HG02610 (cell line): ENCODE data around the gene PAF1.

Source experiments
- ATAC-seq: cut with Tn5 transposase; IDR thresholded peaks from one replicate; pipeline ENCODE4 v1.9.1; 2021; ENCODE audit warnings: mild to moderate bottlenecking, moderate library complexity; ENCODE audit not compliant: unreplicated experiment

PAF1 gene

GRCh38 chr19:39390751-39391437, at the start of gene PAF1, which contains the start of gene MED29:
Gene PAF1, minus strand, starts transcription at chr19:39391106. Its CDS starts 242 bp downstream, at chr19:39390864.
Gene MED29, plus strand, starts transcription at chr19:39391378. Its CDS starts 45 bp downstream, at chr19:39391423.
- ATAC-seq = peak; percentile 92

DNA sequence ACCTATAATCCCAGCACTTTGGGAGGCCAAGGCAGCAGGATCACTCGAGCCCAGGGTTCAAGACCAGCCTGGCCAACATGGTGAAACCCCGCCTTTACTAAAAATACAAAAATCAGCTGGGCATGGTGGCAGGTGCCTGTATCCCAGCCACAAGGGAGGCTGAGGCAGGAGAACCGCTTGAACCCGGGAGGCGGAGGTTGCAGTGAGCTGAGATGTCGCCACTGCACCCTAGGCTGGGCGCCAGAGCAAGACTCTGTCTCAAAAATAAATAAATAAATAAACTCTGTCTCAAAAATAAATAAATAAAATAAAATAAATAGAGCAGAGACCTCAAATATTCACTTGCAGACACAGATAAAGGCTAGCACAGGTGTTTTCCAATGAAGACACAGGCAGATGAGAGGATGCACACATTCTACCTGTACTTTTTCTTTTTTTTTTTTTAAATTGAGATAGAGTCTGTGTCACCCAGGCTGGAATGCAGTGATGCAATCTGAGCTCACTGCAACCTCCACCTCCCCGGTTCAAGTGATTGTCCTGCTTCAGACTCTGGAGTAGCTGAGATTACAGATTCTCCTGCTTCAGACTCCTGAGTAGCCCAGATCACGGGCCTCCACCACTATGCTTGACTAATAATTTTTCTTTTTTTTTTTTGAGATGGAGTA, 47.5 kb upstream of the PAF1 start:
- no peak for ATAC-seq

- ATAC-seq = no peak
These were observed 45.4 kb upstream of the PAF1 start for GRCh38 chr19:39436350-39436716.

- peak; percentile 84 for ATAC-seq
These were observed 44.8 kb upstream of the PAF1 start, which contains the start of gene RPS16 for GRCh38 chr19:39435499-39436349. Gene RPS16, minus strand, starts transcription at chr19:39435949. Its CDS starts 54 bp downstream, at chr19:39435895.

DNA sequence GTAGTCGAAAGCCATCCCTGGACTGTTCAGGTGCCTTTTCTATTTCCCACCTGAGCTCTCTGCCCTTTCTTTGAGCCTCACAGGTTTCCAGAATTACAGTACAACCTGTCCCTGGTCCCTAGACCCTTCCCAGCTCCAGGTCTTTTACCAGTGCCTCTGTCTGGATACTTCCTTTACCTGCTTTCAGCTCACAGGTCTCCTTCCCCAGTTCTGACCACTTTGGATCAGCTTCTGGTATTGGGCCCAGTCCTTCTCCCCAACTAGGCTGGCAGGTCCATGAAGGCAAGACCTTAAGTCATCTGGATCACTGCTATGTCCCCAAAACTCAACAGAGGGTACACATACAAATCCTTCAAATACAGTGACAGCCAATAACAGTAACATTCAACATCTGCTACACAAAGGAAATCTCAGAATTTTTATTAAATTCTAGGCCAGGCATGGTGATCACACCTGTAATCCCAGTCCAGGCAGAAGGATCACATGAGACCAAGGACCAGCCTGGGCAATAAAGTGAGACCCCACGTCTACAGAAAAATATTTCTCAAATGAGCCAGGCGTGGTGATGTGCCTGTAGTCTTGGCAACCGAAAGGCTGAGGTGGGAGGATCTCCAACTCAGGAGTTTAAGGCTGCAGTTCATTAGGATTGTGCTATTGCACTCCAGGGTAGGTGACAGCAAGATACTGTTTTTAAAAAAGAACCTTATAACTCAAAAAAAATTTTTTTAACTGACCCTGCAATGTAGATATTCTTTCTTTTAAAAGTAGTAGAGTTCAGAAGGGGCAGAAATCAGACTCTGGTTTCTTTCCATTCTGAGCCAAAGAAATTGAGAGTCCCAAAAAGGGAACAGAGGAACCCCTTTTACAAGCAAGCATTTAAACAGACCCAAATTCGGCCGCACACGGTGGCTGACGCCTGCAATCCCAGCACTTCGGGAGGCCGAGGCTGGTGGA, 43.5 kb upstream of the PAF1 start:
- ATAC-seq = no peak

- ATAC-seq = no peak
These were observed 42.7 kb upstream of the PAF1 start for GRCh38 chr19:39433480-39434079.

DNA sequence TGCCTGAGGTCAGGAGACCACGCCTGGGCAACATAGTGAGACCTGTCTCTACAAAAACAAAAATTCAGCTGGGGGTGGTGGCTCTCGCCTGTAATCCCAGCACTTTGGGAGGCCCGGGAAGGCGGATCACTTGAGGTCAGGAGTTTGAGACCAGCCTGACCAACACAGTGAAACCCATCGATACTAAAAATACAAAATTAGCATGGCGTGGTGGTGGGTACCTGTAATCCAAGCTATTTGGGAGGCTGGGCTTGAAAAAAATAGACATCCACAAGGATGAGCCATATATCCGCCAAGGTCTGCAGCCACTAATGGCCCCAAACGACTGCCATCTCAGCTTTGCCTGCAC, 41.7 kb upstream of the PAF1 start:
- ATAC-seq = no peak

GRCh38 chr19:39430675-39431593, 40.0 kb upstream of the PAF1 start:
- no peak for ATAC-seq

- ATAC-seq = no peak
These were observed 37.6 kb upstream of the PAF1 start for GRCh38 chr19:39428283-39429112.

- no peak for ATAC-seq
These were observed 36.8 kb upstream of the PAF1 start for GRCh38 chr19:39427707-39428106.

DNA sequence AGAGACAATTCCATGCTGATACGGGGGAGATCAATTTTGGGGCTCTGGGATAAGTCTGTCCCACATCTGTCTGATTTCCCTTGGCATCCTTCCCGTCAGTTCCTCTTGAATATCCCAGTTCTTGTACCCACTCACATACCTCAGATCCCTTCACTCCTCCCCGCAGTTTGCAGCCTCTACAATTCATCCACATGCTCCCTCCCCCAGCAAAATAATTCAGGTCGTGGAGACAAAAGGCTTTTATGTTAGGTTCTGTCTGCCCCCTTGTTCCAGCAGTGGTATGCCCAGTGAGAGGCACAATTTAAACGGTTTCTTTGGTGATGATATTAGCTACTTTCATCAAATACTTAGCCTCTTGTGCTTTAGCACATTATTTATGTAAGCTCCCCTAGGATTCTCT, 35.3 kb upstream of the PAF1 start:
- no peak for ATAC-seq

- ATAC-seq = no peak
These were observed 34.8 kb upstream of the PAF1 start for GRCh38 chr19:39425744-39426143.

DNA sequence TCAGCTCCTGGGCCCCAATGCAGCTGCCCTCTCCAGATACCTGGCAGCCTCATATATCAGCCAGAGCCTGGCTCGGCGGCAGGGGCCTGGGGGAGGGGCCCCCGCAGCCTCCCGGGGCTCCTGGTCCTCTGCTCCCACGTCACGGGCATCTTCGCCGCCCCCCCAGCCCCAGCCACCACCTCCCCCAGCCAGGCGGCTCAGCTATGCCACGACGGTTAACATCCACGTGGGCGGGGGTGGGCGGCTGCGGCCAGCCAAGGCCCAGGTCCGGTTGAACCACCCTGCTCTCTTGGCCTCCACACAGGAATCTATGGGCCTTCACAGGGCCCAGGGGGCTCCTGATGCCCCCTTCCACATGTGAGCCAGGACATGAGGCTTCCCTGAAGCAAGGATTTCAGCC, 34.0 kb upstream of the PAF1 start:
- ATAC-seq = no peak

DNA sequence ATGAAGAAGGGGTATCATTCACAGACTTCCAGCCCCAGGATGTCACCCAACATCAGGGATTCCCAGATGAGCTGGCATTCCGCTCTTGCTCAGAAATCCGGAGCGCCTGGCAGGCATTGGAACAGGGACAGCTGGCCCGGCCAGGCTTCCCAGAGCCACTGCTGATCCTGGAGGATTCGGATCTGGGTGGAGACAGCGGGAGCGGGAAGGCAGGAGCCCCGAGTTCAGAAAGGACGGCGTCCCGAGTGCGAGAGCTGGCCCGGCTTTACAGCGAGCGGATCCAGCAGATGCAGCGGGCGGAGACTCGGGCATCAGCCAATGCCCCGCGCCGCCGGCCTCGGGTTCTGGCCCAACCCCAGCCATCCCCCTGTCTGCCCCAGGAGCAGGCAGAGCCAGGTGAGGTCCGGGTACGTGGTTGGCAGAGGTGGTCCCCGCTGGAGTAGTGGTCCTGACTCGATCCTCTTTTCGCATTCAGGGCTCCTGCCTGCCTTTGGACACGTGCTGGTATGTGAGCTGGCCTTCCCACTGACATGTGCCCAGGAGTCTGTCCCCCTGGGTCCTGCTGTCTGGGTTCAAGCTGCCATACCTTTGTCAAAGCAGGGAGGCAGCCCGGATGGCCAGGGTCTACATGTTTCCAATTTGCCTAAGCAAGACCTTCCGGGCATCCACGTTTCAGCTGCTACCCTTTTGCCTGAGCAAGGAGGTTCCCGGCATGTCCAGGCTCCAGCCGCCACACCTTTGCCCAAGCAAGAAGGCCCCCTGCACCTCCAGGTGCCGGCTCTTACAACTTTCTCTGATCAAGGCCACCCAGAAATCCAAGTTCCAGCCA, 32.6 kb upstream of the PAF1 start:
- no peak for ATAC-seq

DNA sequence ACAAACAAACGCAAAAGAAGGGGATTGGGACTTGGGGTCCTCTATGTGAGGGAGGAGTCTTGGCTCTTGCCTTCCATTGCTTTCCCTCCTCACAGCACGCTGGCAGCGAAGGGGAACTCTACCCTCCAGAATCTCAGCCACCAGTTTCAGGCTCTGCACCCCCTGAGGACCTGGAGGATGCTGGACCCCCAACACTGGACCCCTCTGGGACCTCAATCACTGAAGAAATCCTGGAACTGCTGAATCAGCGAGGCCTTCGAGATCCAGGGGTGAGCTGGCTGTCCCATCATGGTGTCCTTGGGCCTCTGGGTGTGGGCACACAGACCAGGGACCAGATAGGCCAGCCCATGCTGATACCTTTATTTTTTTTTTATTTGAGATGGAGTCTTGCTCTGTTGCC, 31.1 kb upstream of the PAF1 start:
- ATAC-seq = no peak

GRCh38 chr19:39420769-39421168, 29.9 kb upstream of the PAF1 start:
- no peak for ATAC-seq

DNA sequence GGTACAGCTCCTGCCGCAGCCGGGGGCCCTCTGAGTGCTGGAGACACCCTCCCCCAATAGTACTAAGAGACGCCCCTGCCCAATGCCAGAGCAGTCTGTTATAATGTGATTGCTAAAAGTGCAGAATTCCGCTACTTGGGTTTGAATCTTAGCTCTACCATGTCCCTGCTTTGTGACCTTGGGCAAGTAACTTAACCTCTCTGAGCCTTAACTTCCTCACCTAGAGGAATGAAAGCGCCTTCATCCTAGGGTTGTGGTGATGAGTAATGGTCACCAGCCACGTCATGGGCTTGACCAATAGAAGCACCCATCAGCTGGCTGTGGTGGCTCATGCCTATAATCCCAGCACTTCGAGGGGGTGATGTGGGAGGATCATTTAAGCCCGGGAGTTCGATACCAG, 28.1 kb upstream of the PAF1 start:
- ATAC-seq = no peak
